Measurements from ENCODE around the gene C17orf50.

The C17orf50 gene

GRCh38 chr17:35775583-35775982, 14.9 kb downstream of the C17orf50 start:
- no peak for DNase-seq (ENCODE audit: low spot score)
- TF ChIP-seq CTCF (IDR thresholded peaks at IDR 0.05; ENCODE audit: extremely low read depth, missing control alignments) = no peak

GRCh38 chr17:35778641-35779196, 18.0 kb downstream of the C17orf50 start:
- no peak for DNase-seq (ENCODE audit: low spot score)
- no peak for TF ChIP-seq CTCF (IDR thresholded peaks at IDR 0.05; ENCODE audit: extremely low read depth, missing control alignments)

- DNase-seq (ENCODE audit: low spot score) = no peak
- no peak for TF ChIP-seq CTCF (IDR thresholded peaks at IDR 0.05; ENCODE audit: extremely low read depth, missing control alignments)
Measured at GRCh38 chr17:35780950-35781349, 20.3 kb downstream of the C17orf50 start.

GRCh38 chr17:35784895-35785294, 24.2 kb downstream of the C17orf50 start:
- no peak for TF ChIP-seq CTCF (IDR thresholded peaks at IDR 0.05; ENCODE audit: extremely low read depth, missing control alignments)
- DNase-seq (ENCODE audit: low spot score) = no peak

GRCh38 chr17:35786941-35787432, 26.3 kb downstream of the C17orf50 start:
- no peak for TF ChIP-seq CTCF (IDR thresholded peaks at IDR 0.05; ENCODE audit: extremely low read depth, missing control alignments)
- DNase-seq (ENCODE audit: low spot score) = no peak

- DNase-seq (ENCODE audit: low spot score) = no peak
- no peak for TF ChIP-seq CTCF (IDR thresholded peaks at IDR 0.05; ENCODE audit: extremely low read depth, missing control alignments)
Measured at GRCh38 chr17:35788477-35789368, 28.0 kb downstream of the C17orf50 start.

GRCh38 chr17:35790841-35791240, 30.2 kb downstream of the C17orf50 start:
- TF ChIP-seq CTCF (IDR thresholded peaks at IDR 0.05; ENCODE audit: extremely low read depth, missing control alignments) = no peak
- DNase-seq (ENCODE audit: low spot score) = no peak
